K562 (cell line): ENCODE data around the gene MYLK4. TPM values are rescaled to one million over a fixed set of nuclear protein-coding genes. Genes with fewer than 3 reads are reported as not detected.

Experiments used
- ATAC-seq: fragments of 200-7000 bp; cut with Tn5 transposase; 3 replicates; pipeline ENCODE4 v1.9.1; 2020; ENCODE audit warnings: moderate library complexity
- BruUV-seq: library from RNA; stranded (reverse); fragments of 400-500 nt; replicated peaks from 2 replicates; lab custom pipeline; 2021; lab: Mats Ljungman, UMichigan
- CTCF ChIA-PET: fragments of 300-600 bp; formaldehyde crosslinking; extraction: SDS; loops from one replicate; lab custom pipeline; 2021; ENCODE audit warnings: low intra/inter-chr PET ratio; lab: Yijun Ruan, JAX
- POLR2A ChIA-PET: fragments of 300-600, 350-650 bp; sonication (Branson Sonifier 250); formaldehyde crosslinking; extraction: SDS; loops from one replicate; lab custom pipeline; 2021; ENCODE audit warnings: antibody characterized with exemption, inconsistent platforms; lab: Yijun Ruan, JAX
- DNase-seq, 4 experiments: peaks; one replicate each; pipeline versions ENCODE4 v3.0.0 to v3.0.0-alpha.2; 2011 to 2018; ENCODE audit warnings: low spot score in 3 of 4, mixed read lengths in 3 of 4; ENCODE audit errors: extremely low read depth in 1 of 4
- FAIRE-seq: peaks from 2 replicates; lab custom pipeline; 2011; peaks lifted over from hg19 to GRCh38; lab: Jason Lieb, UNC
- H2AFZ ChIP-seq: 2 replicates; pipeline ENCODE4 v1.6.0; 2011; ENCODE audit warnings: low read depth, low read length, control low read depth, inconsistent platforms
- H3K27ac ChIP-seq: fragments of 200-600 bp; 3 replicates; pipeline ENCODE4 v1.8.0; 2011; ENCODE audit warnings: low read depth, mild to moderate bottlenecking, control low read depth, inconsistent platforms, low read length, moderate library complexity, mixed read lengths; ENCODE audit errors: extremely low read depth
- H3K27me3 ChIP-seq, 2 experiments: fragments of 300-600 bp in 1 of 2; 2 replicates in 1 of 2; 3 replicates in 1 of 2; pipeline versions ENCODE4 v1.6.0 to v1.8.0; 2011; ENCODE audit warnings: inconsistent platforms in 2 of 2, low read length in 2 of 2, mild to moderate bottlenecking in 1 of 2, mixed read lengths in 1 of 2, moderate library complexity in 1 of 2; ENCODE audit not compliant: control insufficient read depth in 2 of 2, insufficient read depth in 2 of 2
- H3K36me3 ChIP-seq: fragments of 300-600 bp; 3 replicates; pipeline ENCODE4 v1.8.0; 2011; ENCODE audit warnings: mild to moderate bottlenecking, low read length, inconsistent platforms; ENCODE audit not compliant: control insufficient read depth, insufficient read depth
- H3K4me1 ChIP-seq, 2 experiments: fragments of 200-600 bp in 1 of 2; replicated peaks in 1 of 2; 2 replicates in 1 of 2; 3 replicates in 1 of 2; pipeline versions ENCODE4 v1.5.1 to v1.8.0; 2011; ENCODE audit warnings: inconsistent platforms in 2 of 2, low read length in 2 of 2, mild to moderate bottlenecking in 1 of 2, mixed read lengths in 1 of 2, moderate library complexity in 1 of 2; ENCODE audit not compliant: control insufficient read depth in 2 of 2, insufficient read depth in 2 of 2
- H3K4me2 ChIP-seq: 2 replicates; pipeline ENCODE4 v1.6.1; 2011; ENCODE audit warnings: low read length, control low read depth, inconsistent platforms, mixed read lengths; ENCODE audit not compliant: insufficient read depth
- H3K4me3 ChIP-seq: fragments of 200-600 bp; sonication (generic), shearing (Covaris generic); 2 replicates; pipeline ENCODE4 v1.5.1; 2016; ENCODE audit warnings: control low read depth, inconsistent platforms
- H3K79me2 ChIP-seq: fragments of 200-600 bp; 3 replicates; pipeline ENCODE4 v1.8.0; 2011; ENCODE audit warnings: low read length, inconsistent platforms; ENCODE audit not compliant: control insufficient read depth, insufficient read depth
- H3K9ac ChIP-seq, 2 experiments: 2 replicates each; pipeline versions ENCODE4 v1.6.0 to v1.6.1; 2011; ENCODE audit warnings: low read depth in 2 of 2, low read length in 2 of 2, control low read depth in 1 of 2, inconsistent platforms in 1 of 2, mild to moderate bottlenecking in 1 of 2, mixed read lengths in 1 of 2; ENCODE audit not compliant: insufficient read depth in 1 of 2
- H3K9me1 ChIP-seq: one replicate; pipeline ENCODE4 v1.6.0; 2011; ENCODE audit warnings: inconsistent platforms, mild to moderate bottlenecking, low read length, moderate library complexity; ENCODE audit not compliant: control insufficient read depth, insufficient read depth
- H3K9me3 ChIP-seq: replicated peaks from 2 replicates; pipeline ENCODE4 v1.5.1; 2011; ENCODE audit warnings: low read depth, low read length, inconsistent platforms; ENCODE audit not compliant: control insufficient read depth, insufficient read depth
- H4K20me1 ChIP-seq: replicated peaks from 2 replicates; pipeline ENCODE4 v1.6.1; 2011; ENCODE audit warnings: low read length, inconsistent platforms, mixed read lengths; ENCODE audit not compliant: control insufficient read depth, insufficient read depth
- MYNN ChIP-seq, 2 experiments: sonication (generic); formaldehyde crosslinking in 1 of 2; IDR thresholded peaks; 2 replicates each; pipeline versions ENCODE4 v1.5.0 to v1.6.1; 2016 to 2020; ENCODE audit warnings: antibody characterized with exemption in 1 of 2, missing genetic modification reagents in 1 of 2
- NFE2L1 ChIP-seq: fragments of 450-650 bp; IDR thresholded peaks from 2 replicates; pipeline ENCODE4 v1.6.1; 2016; ENCODE audit warnings: missing genetic modification characterization, low read depth, mild to moderate bottlenecking, missing compliant biosample characterization, moderate library complexity, borderline replicate concordance
- SP2 ChIP-seq: IDR thresholded peaks from 2 replicates; pipeline ENCODE4 v1.6.1; 2011; ENCODE audit warnings: mild to moderate bottlenecking, low read depth, low read length, moderate library complexity; ENCODE audit not compliant: poor library complexity, severe bottlenecking; ENCODE audit errors: extremely low read depth
- SRSF7 ChIP-seq: fragments of 200-400 bp; formaldehyde crosslinking; optimal IDR thresholded peaks from 2 replicates; pipeline ENCODE3; 2017; ENCODE audit warnings: mild to moderate bottlenecking, low read depth, low read length
- STAT5A ChIP-seq: IDR thresholded peaks from 2 replicates; pipeline ENCODE4 v1.6.1; 2012; ENCODE audit warnings: low read length, inconsistent platforms, borderline replicate concordance
- U2AF1 ChIP-seq: fragments of 200-400 bp; formaldehyde crosslinking; optimal IDR thresholded peaks from 2 replicates; pipeline ENCODE3; 2017; ENCODE audit warnings: mild to moderate bottlenecking, low read depth, low read length, moderate library complexity
- WGBS: fragments of 100-300 bp; shearing (Covaris generic); methylation state at CpG from one replicate; pipeline ENCODE4 v1.1.6; 2016; ENCODE audit warnings: low coverage, mixed read lengths; ENCODE audit not compliant: insufficient coverage; ENCODE audit errors: missing lambda C conversion rate; 5-methylcytosine and 5-hydroxymethylcytosine counted together
- in situ Hi-C: fragments of 300-500 bp; cut with MboI; formaldehyde crosslinking; loops from 4 replicates; pipeline ENCODE4 v1.15.0; 2018; ENCODE audit warnings: inconsistent platforms, mixed read lengths
- intact Hi-C: fragments of 100-400 bp; cut with micrococcal nuclease; formaldehyde crosslinking; loops from 2 replicates; pipeline ENCODE4 v1.14.2; 2022
- polyA plus RNA-seq, 8 experiments: library from polyadenylated mRNA; depleted of rRNA in 4 of 8; stranded (reverse) in 5 of 8; unstranded in 3 of 8; fragments of >200 nt; fragmentation: Nextera tagmentation in 2 of 8; fragmentation: Illumina TruSeq in 1 of 8; extraction: Ambion mirVana in 2 of 8; extraction: Trizol in 1 of 8; gene quantifications; 2 replicates each; pipeline versions ENCODE4 v1.2.1 to v1.2.3, GENCODE V29; 2011 to 2014; ENCODE audit warnings: inconsistent platforms in 1 of 8, missing spikeins in 1 of 8
- total RNA-seq, 7 experiments: library from RNA; depleted of rRNA in 6 of 7; stranded (reverse); fragments of >200 nt in 6 of 7; fragmentation: Illumina TruSeq in 2 of 7; extraction: Trizol in 2 of 7; gene quantifications; 2 replicates each; pipeline versions ENCODE4 v1.2.1 to v1.2.3, GENCODE V29; 2011 to 2021; ENCODE audit warnings: low replicate concordance in 1 of 7
- TF ChIP-seq, protein P1 (sequence below): fragments of 250-450 bp; sonication (Bioruptor Pico); IDR thresholded peaks from 2 replicates; pipeline ENCODE4 v1.5.0; 2021
- TF ChIP-seq, protein P2 (sequence below): fragments of 450-650 bp; IDR thresholded peaks from 2 replicates; pipeline ENCODE4 v1.6.1; 2016; ENCODE audit warnings: low read depth
- TF ChIP-seq, protein P3 (sequence below): fragments of 250-450 bp; sonication (Bioruptor Pico); IDR thresholded peaks from 2 replicates; pipeline ENCODE4 v1.8.0; 2021; ENCODE audit warnings: moderate library complexity, mild to moderate bottlenecking, inconsistent platforms

MYLK4 gene
- total and polyA plus RNA-seq, 9 of the 15 experiments (the other 6 are each of a cell fraction or from before 2014, with no cell fraction given): 0.01 to 0.15 (median 0.06) TPM

DNA sequence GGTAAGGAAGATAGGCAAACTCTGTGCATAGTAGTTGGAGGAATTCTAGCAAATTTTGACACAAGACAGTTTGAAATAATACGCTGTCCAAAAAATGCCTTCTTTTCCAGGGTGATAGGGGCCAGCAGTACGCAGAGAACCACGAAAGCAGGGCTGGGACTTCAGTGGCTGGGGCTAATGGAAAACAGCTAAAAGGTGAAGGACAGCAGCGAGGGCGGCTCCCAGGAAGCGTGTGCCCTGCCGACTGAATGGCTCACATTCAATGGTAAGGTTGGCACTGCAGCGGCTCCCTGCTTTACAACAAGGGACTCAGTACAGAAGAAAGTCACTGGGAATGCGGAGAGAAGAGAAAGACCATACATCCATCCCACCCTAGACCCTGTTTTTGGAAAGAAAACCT is 131.1 kb downstream of the MYLK4 start:
- DNase-seq (no peak), FAIRE-seq (no peak), ATAC-seq (no peak)
- ChIA-PET CTCF (no interaction called here), POLR2A (no interaction called here)
- Histone ChIP-seq H2AFZ (no peak overlapping the region), H3K27ac (no peak overlapping the region), H3K79me2 (no peaks in the 10 kb centered on the region), H3K36me3 (no peaks in the 10 kb centered on the region), H3K4me3 (no peak overlapping the region), H3K4me1 (no peaks in the 10 kb centered on the region), H4K20me1 (no peaks in the 10 kb centered on the region), H3K9me3 (no peaks in the 10 kb centered on the region), H3K4me2 (no peak overlapping the region), H3K9me1 (no peaks in the 10 kb centered on the region), H3K27me3 (peaks cover 48 to 54% of the 10 kb centered on the region in 2 experiments), H3K9ac (no peak overlapping the region)
- 0% methylated on average over 9 of the region's 9 CpGs for WGBS
- in situ Hi-C loops (loop anchor here (5.0 kb wide), 1 partner anchor 1027 kb away; no protein-coding TSS in a partner anchor), intact Hi-C loops (no loop called here)
- no TSS peak for BruUV-seq
- TF ChIP-seq U2AF1 (no peak), SP2 (no peak), MYNN (IDR thresholded peaks at IDR 0.05) (no peak), MYNN (CRISPR knock-in tag; IDR thresholded peaks at IDR 0.05) (no peak), SRSF7 (no peak), NFE2L1 (tag) (no peak), STAT5A (no peak)
- TF ChIP-seq, protein P1, sequence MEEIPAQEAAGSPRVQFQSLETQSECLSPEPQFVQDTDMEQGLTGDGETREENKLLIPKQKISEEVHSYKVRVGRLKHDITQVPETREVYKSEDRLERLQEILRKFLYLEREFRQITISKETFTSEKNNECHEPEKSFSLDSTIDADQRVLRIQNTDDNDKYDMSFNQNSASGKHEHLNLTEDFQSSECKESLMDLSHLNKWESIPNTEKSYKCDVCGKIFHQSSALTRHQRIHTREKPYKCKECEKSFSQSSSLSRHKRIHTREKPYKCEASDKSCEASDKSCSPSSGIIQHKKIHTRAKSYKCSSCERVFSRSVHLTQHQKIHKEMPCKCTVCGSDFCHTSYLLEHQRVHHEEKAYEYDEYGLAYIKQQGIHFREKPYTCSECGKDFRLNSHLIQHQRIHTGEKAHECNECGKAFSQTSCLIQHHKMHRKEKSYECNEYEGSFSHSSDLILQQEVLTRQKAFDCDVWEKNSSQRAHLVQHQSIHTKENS (CRISPR knock-in tag): no peak
- TF ChIP-seq, protein P2, sequence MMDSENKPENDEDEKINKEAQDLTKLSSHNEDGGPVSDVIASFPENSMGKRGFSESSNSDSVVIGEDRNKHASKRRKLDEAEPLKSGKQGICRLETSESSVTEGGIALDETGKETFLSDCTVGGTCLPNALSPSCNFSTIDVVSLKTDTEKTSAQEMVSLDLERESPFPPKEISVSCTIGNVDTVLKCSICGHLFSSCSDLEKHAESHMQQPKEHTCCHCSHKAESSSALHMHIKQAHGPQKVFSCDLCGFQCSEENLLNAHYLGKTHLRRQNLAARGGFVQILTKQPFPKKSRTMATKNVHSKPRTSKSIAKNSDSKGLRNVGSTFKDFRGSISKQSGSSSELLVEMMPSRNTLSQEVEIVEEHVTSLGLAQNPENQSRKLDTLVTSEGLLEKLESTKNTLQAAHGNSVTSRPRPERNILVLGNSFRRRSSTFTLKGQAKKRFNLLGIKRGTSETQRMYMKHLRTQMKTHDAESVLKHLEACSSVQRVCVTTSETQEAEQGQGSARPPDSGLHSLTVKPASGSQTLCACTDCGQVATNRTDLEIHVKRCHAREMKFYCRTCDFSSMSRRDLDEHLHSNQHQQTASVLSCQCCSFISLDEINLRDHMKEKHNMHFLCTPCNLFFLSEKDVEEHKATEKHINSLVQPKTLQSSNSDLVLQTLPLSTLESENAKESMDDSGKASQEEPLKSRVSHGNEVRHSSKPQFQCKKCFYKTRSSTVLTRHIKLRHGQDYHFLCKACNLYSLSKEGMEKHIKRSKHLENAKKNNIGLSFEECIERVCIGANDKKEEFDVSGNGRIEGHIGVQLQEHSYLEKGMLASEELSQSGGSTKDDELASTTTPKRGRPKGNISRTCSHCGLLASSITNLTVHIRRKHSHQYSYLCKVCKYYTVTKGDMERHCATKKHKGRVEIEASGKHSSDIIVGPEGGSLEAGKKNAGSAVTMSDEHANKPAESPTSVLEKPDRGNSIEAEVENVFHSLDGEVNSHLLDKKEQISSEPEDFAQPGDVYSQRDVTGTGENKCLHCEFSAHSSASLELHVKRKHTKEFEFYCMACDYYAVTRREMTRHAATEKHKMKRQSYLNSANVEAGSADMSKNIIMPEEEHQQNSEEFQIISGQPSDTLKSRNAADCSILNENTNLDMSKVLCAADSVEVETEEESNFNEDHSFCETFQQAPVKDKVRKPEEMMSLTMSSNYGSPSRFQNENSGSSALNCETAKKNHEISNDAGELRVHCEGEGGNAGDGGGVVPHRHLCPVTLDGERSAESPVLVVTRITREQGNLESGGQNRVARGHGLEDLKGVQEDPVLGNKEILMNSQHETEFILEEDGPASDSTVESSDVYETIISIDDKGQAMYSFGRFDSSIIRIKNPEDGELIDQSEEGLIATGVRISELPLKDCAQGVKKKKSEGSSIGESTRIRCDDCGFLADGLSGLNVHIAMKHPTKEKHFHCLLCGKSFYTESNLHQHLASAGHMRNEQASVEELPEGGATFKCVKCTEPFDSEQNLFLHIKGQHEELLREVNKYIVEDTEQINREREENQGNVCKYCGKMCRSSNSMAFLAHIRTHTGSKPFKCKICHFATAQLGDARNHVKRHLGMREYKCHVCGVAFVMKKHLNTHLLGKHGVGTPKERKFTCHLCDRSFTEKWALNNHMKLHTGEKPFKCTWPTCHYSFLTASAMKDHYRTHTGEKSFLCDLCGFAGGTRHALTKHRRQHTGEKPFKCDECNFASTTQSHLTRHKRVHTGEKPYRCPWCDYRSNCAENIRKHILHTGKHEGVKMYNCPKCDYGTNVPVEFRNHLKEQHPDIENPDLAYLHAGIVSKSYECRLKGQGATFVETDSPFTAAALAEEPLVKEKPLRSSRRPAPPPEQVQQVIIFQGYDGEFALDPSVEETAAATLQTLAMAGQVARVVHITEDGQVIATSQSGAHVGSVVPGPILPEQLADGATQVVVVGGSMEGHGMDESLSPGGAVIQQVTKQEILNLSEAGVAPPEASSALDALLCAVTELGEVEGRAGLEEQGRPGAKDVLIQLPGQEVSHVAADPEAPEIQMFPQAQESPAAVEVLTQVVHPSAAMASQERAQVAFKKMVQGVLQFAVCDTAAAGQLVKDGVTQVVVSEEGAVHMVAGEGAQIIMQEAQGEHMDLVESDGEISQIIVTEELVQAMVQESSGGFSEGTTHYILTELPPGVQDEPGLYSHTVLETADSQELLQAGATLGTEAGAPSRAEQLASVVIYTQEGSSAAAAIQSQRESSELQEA: no peak
- TF ChIP-seq, protein P3, sequence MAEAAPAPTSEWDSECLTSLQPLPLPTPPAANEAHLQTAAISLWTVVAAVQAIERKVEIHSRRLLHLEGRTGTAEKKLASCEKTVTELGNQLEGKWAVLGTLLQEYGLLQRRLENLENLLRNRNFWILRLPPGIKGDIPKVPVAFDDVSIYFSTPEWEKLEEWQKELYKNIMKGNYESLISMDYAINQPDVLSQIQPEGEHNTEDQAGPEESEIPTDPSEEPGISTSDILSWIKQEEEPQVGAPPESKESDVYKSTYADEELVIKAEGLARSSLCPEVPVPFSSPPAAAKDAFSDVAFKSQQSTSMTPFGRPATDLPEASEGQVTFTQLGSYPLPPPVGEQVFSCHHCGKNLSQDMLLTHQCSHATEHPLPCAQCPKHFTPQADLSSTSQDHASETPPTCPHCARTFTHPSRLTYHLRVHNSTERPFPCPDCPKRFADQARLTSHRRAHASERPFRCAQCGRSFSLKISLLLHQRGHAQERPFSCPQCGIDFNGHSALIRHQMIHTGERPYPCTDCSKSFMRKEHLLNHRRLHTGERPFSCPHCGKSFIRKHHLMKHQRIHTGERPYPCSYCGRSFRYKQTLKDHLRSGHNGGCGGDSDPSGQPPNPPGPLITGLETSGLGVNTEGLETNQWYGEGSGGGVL (CRISPR knock-in tag): no peak
